Activated naive CD8-positive, alpha-beta T cell treated with anti-CD3 and anti-CD28 coated beads, Interleukin-2, amount 50 U/mL, for 24 hours (primary cell): ENCODE measurements around the gene EGFR.

ENCODE experiments used
- ATAC-seq: fragments of 150-1000 bp; cut with Tn5 transposase; one replicate; pipeline ENCODE4 v1.10.0; 2021
- DNase-seq: peaks from one replicate; pipeline ENCODE4 v3.0.0; 2021
- H3K27ac Mint-ChIP-seq: one replicate; pipeline ENCODE4 v1.8.0; 2021; ENCODE audit warnings: mild to moderate bottlenecking, mixed read lengths
- H3K27me3 Mint-ChIP-seq: one replicate; pipeline ENCODE4 v1.8.0; 2021; ENCODE audit warnings: mixed read lengths
- H3K36me3 Mint-ChIP-seq: one replicate; pipeline ENCODE4 v1.8.0; 2021; ENCODE audit warnings: low read depth, mixed read lengths
- H3K4me1 Mint-ChIP-seq: one replicate; pipeline ENCODE4 v1.8.0; 2021; ENCODE audit warnings: mixed read lengths
- H3K4me3 Mint-ChIP-seq: one replicate; pipeline ENCODE4 v1.8.0; 2021; ENCODE audit warnings: mild to moderate bottlenecking, moderate library complexity, mixed read lengths
- H3K9me3 Mint-ChIP-seq: one replicate; pipeline ENCODE4 v1.8.0; 2021; ENCODE audit warnings: mixed read lengths

The EGFR gene

GRCh38 chr7:55018361-55019190, at the start of gene EGFR:
TSS of gene EGFR (plus strand) at chr7:55019017. CDS start at chr7:55019278, 261 bp downstream.
- Mint-ChIP-seq H3K27ac (no peak within 1 kb of the TSS), H3K36me3 (no peaks in the 10 kb centered on the region), H3K4me3 (no peak within 1 kb of the TSS), H3K4me1 (no peaks in the 10 kb centered on the region), H3K9me3 (no peaks in the 10 kb centered on the region), H3K27me3 (peaks cover 52% of the 10 kb centered on the region)
- DNase-seq = no peak
- ATAC-seq = no peak

DNA sequence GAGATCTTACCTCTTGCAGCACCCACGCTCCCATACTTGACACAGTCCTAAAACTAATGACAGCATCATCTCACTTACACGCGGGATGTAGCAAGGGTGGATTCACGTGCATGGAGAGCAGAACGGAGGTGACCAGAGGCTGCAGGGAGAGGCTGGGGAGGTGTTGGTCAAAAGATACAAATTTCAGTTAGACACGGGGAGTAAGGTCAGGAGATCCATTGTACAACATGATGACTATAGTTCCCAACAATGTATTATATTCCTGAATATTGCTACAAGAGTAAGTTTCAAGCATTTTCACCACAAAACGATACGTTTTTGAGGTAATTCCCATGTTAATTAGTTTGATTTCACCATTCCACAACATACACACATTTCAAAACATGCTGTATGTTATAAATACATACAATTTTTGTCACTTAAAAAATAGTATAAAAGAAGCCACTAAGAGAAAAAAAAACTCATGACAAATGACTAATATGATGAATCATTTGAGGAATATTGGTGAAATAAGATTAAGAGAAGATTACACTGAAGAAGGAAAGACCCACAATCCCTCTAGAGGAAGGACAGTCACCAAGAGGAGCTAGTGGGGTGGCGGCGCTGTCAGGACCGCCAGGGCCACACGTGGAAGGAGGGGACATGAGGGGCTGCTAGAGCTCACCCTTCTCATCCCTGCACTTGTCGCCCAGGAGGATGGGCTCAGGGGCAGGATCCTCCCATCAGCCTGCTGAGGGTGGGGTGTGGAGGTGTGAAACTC, 49.4 kb upstream of the EGFR start:
- ATAC-seq = no peak
- H3K27me3 Mint-ChIP-seq = peaks cover 4% of the 10 kb centered on the region
- H3K9me3 Mint-ChIP-seq = peaks cover 12% of the 10 kb centered on the region
- H3K36me3 Mint-ChIP-seq = no peaks in the 10 kb centered on the region
- H3K4me1 Mint-ChIP-seq = no peaks in the 10 kb centered on the region
- H3K27ac Mint-ChIP-seq = no peak overlapping the region
- DNase-seq = no peak
- H3K4me3 Mint-ChIP-seq = no peak overlapping the region

GRCh38 chr7:54972733-54973294, 46.0 kb upstream of the EGFR start:
- H3K4me1 Mint-ChIP-seq = no peaks in the 10 kb centered on the region
- no peaks in the 10 kb centered on the region for H3K36me3 Mint-ChIP-seq
- peaks cover 17% of the 10 kb centered on the region for H3K9me3 Mint-ChIP-seq
- H3K27me3 Mint-ChIP-seq = peaks cover 4% of the 10 kb centered on the region
- ATAC-seq (no peak), DNase-seq (no peak)
- H3K27ac Mint-ChIP-seq = no peak overlapping the region
- H3K4me3 Mint-ChIP-seq = no peak overlapping the region

- DNase-seq = no peak
- H3K9me3 Mint-ChIP-seq = peaks cover 5% of the 10 kb centered on the region
- no peaks in the 10 kb centered on the region for H3K4me1 Mint-ChIP-seq
- no peaks in the 10 kb centered on the region for H3K27me3 Mint-ChIP-seq
- no peaks in the 10 kb centered on the region for H3K36me3 Mint-ChIP-seq
- no peak overlapping the region for H3K4me3 Mint-ChIP-seq
- no peak overlapping the region for H3K27ac Mint-ChIP-seq
- no peak for ATAC-seq
Measured at GRCh38 chr7:54978364-54979116, 40.3 kb upstream of the EGFR start.

DNA sequence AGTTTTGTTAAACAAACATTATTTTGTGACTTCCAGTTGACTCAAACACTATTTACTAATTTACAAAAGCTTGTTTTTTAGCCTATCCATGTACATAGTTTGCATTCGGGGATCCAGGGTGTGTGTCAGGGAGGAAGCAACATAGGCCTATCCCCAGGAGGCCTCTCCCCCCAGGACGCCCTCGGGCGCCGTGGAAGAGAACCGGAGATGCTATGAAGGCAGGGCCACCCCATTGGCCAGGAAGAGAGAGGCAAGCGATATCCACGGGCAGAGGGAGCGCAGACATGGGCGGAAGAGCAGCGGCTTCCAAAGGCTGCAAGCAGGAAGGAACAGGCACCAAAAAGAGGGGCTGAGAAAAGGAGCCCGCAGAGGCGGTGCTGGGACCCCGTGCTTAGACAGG, 38.3 kb upstream of the EGFR start:
- ATAC-seq (no peak), DNase-seq (no peak)
- H3K9me3 Mint-ChIP-seq = peaks cover 5% of the 10 kb centered on the region
- H3K4me3 Mint-ChIP-seq = no peak overlapping the region
- H3K27ac Mint-ChIP-seq = no peak overlapping the region
- H3K36me3 Mint-ChIP-seq = no peaks in the 10 kb centered on the region
- H3K4me1 Mint-ChIP-seq = no peaks in the 10 kb centered on the region
- H3K27me3 Mint-ChIP-seq = no peaks in the 10 kb centered on the region

GRCh38 chr7:54981913-54982312, 36.9 kb upstream of the EGFR start:
- H3K27me3 Mint-ChIP-seq = no peaks in the 10 kb centered on the region
- H3K27ac Mint-ChIP-seq = no peak overlapping the region
- no peak for ATAC-seq
- no peaks in the 10 kb centered on the region for H3K36me3 Mint-ChIP-seq
- H3K4me3 Mint-ChIP-seq = no peak overlapping the region
- H3K4me1 Mint-ChIP-seq = no peaks in the 10 kb centered on the region
- no peak for DNase-seq
- H3K9me3 Mint-ChIP-seq = no peaks in the 10 kb centered on the region

DNA sequence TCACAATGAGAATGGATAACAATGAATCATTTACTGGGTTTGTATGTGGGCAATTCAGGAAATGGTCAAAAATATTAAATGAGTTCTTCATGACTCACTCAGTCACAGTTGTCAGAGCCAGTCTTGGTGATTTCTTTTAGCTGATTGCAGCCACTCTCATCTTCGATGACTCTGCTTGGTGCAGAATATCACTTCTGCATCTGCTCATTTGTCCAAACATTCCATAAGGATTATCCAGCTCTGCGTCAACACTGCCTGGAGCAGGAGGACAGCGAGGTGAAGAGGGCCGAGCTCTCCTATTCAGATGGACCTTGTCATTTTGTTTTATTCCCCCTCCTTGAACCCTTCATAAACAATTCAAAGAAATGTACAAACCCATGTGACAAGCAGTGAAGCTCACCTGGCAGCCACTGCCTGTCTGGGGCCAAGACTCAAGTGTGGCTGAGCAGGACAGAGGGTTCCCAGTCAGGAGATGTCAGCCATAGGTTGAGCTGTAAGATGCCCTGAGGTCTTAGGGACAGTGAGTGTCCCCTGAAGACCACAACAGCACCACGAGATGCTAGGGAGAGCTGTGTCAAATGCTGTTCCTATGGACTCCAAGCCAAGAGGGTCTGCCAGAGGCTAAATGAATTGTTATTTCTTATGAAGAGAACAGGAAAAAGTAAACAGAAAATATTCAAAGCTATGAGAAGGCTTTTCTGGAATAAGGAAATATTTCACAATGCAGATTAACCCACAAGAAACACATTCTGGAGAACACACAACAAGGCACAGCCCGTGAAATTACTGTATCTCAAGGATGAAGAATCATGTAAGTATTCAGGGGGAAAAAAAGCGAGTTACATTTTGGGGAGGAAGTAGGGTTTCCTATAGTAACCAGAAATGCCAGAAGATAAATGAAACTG, 33.1 kb upstream of the EGFR start:
- Mint-ChIP-seq H3K9me3 (no peaks in the 10 kb centered on the region), H3K27me3 (no peaks in the 10 kb centered on the region), H3K36me3 (no peaks in the 10 kb centered on the region), H3K4me3 (no peak overlapping the region), H3K27ac (no peak overlapping the region), H3K4me1 (no peaks in the 10 kb centered on the region)
- no peak for DNase-seq
- ATAC-seq = no peak

GRCh38 chr7:54986716-54987115, 32.1 kb upstream of the EGFR start:
- Mint-ChIP-seq H3K27ac (no peak overlapping the region), H3K27me3 (peaks cover 4% of the 10 kb centered on the region), H3K9me3 (no peaks in the 10 kb centered on the region), H3K4me1 (no peaks in the 10 kb centered on the region), H3K4me3 (no peak overlapping the region), H3K36me3 (no peaks in the 10 kb centered on the region)
- DNase-seq = no peak
- no peak for ATAC-seq

DNA sequence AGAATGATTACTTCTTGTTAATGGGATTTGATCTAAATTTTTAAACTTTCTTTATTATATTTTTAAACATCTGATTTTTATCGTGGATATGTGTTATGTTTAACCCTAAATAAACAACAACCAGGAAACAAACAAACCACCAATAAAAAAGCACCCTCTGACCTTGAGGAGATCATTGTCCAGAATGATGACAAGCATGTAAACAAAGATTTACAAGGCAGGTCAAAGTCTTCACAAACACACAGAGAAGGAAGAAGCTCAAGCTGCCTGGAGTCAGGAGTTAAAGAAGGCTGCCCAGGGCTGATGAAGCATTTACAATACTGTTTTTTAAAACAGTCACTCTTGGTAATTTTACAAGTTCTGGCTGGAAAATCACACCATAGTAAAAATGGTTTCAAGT, 31.0 kb upstream of the EGFR start:
- peaks cover 4% of the 10 kb centered on the region for H3K27me3 Mint-ChIP-seq
- no peaks in the 10 kb centered on the region for H3K4me1 Mint-ChIP-seq
- H3K4me3 Mint-ChIP-seq = no peak overlapping the region
- no peak for ATAC-seq
- no peak overlapping the region for H3K27ac Mint-ChIP-seq
- H3K9me3 Mint-ChIP-seq = no peaks in the 10 kb centered on the region
- no peak for DNase-seq
- H3K36me3 Mint-ChIP-seq = no peaks in the 10 kb centered on the region

DNA sequence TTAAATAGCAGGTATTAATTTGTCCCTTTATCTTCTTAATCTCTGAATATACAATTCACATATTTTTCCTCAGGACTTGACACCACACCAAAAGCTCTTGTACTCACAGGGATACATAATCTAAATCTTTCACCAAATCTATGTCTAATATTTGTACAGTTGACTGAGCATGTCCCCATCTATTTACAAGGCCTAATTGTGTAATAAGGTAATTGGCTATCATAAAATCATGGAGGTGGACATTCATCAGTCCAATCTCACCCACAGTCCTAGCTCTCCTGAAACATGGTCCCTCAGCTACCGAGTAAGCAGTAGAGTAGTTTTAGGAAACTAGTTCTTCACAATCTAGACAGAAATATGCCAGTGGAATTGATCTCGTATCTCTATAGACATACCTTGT, 30.3 kb upstream of the EGFR start:
- no peaks in the 10 kb centered on the region for H3K9me3 Mint-ChIP-seq
- H3K4me3 Mint-ChIP-seq = no peak overlapping the region
- ATAC-seq (no peak), DNase-seq (no peak)
- no peaks in the 10 kb centered on the region for H3K36me3 Mint-ChIP-seq
- no peaks in the 10 kb centered on the region for H3K4me1 Mint-ChIP-seq
- peaks cover 4% of the 10 kb centered on the region for H3K27me3 Mint-ChIP-seq
- no peak overlapping the region for H3K27ac Mint-ChIP-seq

DNA sequence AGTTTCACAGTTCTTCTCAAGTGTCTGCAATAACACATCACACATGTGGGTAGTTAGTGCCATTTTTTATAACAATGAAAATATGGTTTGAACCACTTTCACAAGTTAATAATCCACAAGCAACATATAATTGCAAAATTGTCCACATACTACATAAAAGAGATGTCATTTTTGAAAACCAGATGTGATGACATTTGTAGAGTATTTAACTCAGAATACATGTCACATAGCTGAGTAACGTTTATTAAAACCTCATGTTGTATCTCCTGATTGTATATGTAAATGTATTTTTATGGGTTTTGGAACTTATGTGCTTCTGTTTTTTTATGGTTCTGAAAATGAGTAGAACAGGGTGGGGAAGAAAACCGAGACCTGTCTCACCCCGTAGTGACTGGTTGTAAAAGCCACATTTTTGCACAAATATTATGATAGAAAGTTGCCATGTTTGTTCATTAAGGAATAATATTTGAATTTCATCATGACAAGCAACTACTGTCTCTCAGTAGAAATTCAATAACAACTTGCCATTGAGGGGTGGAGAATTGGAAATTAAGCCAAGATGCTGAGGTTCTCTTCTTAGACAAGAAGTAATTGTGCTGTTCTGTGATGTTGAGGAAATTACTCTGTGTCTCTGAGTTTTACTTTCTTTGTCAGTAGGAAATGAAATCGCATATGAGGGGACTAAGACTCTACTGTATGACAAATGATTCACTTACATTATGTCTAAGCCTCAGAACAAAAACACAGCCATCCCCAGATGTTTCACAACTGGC, 29.2 kb upstream of the EGFR start:
- no peak overlapping the region for H3K27ac Mint-ChIP-seq

GRCh38 chr7:54991341-54991740, 27.5 kb upstream of the EGFR start:
- ATAC-seq = no peak
- no peak overlapping the region for H3K4me3 Mint-ChIP-seq
- no peak for DNase-seq

More for the DNA sequence above, 29.2 kb upstream of the EGFR start:
- DNase-seq = no peak
- Mint-ChIP-seq H3K36me3 (no peaks in the 10 kb centered on the region), H3K27me3 (peaks cover 4% of the 10 kb centered on the region), H3K9me3 (no peaks in the 10 kb centered on the region), H3K4me1 (peaks cover under 1% of the 10 kb centered on the region), H3K4me3 (no peak overlapping the region)
- ATAC-seq = no peak

DNA sequence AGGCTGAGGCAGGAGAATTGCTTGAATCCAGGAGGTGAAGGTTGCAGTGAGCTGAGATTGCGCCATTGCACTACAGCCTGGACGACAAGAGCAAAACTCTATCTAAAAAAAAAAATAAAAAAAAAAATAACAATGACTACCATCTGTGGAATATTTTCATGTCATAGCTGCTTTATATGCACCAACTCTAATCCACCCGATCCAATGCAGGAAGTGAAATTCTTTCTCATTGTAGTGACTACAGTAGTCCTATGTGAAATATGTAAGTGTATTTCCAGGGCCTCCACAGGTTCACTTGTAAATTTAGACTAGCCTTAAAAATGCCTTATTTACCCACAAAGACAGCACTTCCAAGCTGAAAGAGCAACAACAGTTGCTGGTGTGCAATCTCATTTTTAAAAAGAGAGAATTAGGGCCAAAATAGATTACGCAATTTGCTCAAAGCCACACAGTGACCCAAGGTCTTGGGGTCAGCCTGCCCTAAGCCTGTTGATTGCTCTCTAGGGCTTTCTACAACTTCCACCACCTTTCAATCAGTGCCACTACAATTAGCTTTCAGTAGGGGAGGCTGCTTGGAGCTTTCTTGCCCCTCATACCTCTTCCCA, 25.8 kb upstream of the EGFR start:
- Mint-ChIP-seq H3K4me3 (no peak overlapping the region), H3K4me1 (peaks cover 20% of the 10 kb centered on the region), H3K36me3 (no peaks in the 10 kb centered on the region), H3K9me3 (no peaks in the 10 kb centered on the region), H3K27me3 (peaks cover 4% of the 10 kb centered on the region), H3K27ac (no peak overlapping the region)
- ATAC-seq (no peak), DNase-seq (no peak)

More at GRCh38 chr7:54991341-54991740, 27.5 kb upstream of the EGFR start:
- Mint-ChIP-seq H3K27ac (no peak overlapping the region), H3K9me3 (no peaks in the 10 kb centered on the region), H3K4me1 (peaks cover 17% of the 10 kb centered on the region), H3K36me3 (no peaks in the 10 kb centered on the region), H3K27me3 (peaks cover 4% of the 10 kb centered on the region)
